Breast epithelium (tissue), 3 donors: ENCODE results near the gene TTC7B.

ENCODE experiments used
- POLR2A ChIP-seq: fragments of 450-650 bp; IDR thresholded peaks from one replicate; pipeline ENCODE4 v1.6.1; 2016; ENCODE audit warnings: antibody characterized with exemption, mild to moderate bottlenecking, moderate library complexity
- POLR2AphosphoS5 ChIP-seq, 3 donors: sonication (generic); formaldehyde crosslinking; IDR thresholded peaks; one replicate each; pipeline ENCODE4 v1.6.1; 2017; ENCODE audit warnings: antibody characterized with exemption in 3 of 3
- TF ChIP-seq, protein P1 (sequence below), 3 donors: fragments of 450-650 bp; IDR thresholded peaks; one replicate each; pipeline ENCODE4 v1.5.1; 2016 to 2017; ENCODE audit warnings: antibody characterized with exemption in 3 of 3, mild to moderate bottlenecking in 3 of 3, moderate library complexity in 3 of 3

DNA sequence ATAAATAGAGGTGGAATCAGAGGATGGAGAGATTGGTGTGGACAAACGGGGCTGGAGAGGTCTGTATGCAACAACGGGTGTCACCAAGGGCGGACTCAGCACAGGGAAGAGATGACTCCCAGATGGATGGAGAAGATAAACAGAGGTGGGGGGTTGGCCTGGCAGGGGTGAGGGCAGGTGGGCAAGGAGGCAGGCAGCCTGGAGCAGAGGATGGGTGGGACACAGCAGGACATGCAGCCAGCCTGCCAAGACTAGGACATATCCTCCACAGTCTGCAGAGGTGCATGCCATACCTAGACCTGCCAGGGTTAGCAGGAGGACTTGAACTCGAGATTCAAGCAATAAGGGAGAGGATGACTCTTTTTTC lies 56.2 kb downstream of the TTC7B start:
- no peak for TF ChIP-seq POLR2A
- TF ChIP-seq, protein P1, sequence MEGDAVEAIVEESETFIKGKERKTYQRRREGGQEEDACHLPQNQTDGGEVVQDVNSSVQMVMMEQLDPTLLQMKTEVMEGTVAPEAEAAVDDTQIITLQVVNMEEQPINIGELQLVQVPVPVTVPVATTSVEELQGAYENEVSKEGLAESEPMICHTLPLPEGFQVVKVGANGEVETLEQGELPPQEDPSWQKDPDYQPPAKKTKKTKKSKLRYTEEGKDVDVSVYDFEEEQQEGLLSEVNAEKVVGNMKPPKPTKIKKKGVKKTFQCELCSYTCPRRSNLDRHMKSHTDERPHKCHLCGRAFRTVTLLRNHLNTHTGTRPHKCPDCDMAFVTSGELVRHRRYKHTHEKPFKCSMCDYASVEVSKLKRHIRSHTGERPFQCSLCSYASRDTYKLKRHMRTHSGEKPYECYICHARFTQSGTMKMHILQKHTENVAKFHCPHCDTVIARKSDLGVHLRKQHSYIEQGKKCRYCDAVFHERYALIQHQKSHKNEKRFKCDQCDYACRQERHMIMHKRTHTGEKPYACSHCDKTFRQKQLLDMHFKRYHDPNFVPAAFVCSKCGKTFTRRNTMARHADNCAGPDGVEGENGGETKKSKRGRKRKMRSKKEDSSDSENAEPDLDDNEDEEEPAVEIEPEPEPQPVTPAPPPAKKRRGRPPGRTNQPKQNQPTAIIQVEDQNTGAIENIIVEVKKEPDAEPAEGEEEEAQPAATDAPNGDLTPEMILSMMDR (IDR thresholded peaks at IDR 0.05), result no peak
- TF ChIP-seq POLR2AphosphoS5 (IDR thresholded peaks at IDR 0.05), result no peak
